A673 (cell line): ENCODE results near the gene FTO.

Experiments
- EZH2 ChIP-seq: fragments of 200-600 bp; sonication (generic); IDR thresholded peaks from 2 replicates; pipeline ENCODE4 v1.6.1; 2017; ENCODE audit warnings: borderline replicate concordance, low read depth, mild to moderate bottlenecking, mixed read lengths, antibody characterized with exemption, low read length; ENCODE audit not compliant: poor library complexity, severe bottlenecking
- TF ChIP-seq, protein P1 (sequence below): fragments of 300-800, 200-600 bp; sonication (generic); conservative IDR thresholded peaks from 2 replicates; pipeline ENCODE4 v1.5.1; 2017; ENCODE audit warnings: low read depth, mild to moderate bottlenecking, antibody characterized with exemption, low read length, moderate library complexity, mixed read lengths

DNA sequence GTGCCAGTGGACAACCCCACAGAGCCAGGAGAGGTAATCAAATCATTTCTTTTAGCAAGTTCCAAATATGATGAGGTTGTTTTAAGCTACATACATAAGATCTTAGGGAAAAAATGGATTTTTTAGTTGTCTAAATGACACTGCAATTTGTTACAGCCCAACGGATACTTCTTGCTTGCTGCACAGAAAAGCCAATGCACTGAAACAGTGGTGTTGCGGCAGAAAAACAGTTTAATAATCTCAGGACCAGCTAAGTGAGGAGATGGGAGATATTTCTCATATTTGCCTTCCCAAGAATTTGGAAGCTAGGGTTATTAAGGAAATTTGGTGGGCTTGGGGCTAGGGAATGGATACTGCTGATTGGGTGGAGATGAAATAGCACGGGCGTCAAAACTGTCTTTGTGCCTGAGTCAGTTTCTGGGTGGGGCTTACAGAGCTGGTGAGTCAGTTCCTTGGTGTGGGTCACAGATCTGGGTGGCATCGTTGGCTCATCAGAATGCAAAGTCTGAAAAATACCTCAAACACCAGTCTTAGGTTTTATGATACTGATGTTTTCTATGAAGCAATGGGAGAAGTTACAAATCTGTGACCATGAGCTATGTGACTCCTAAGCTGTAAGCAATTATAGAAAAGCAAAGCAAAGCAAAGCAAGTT, 327.3 kb downstream of the FTO start:
- TF ChIP-seq, protein P1, sequence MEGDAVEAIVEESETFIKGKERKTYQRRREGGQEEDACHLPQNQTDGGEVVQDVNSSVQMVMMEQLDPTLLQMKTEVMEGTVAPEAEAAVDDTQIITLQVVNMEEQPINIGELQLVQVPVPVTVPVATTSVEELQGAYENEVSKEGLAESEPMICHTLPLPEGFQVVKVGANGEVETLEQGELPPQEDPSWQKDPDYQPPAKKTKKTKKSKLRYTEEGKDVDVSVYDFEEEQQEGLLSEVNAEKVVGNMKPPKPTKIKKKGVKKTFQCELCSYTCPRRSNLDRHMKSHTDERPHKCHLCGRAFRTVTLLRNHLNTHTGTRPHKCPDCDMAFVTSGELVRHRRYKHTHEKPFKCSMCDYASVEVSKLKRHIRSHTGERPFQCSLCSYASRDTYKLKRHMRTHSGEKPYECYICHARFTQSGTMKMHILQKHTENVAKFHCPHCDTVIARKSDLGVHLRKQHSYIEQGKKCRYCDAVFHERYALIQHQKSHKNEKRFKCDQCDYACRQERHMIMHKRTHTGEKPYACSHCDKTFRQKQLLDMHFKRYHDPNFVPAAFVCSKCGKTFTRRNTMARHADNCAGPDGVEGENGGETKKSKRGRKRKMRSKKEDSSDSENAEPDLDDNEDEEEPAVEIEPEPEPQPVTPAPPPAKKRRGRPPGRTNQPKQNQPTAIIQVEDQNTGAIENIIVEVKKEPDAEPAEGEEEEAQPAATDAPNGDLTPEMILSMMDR, result no peak
- no peak for TF ChIP-seq EZH2
